ENCODE results near the gene PPP6R2. TPM values are rescaled to one million over a fixed set of nuclear protein-coding genes. Genes with fewer than 3 reads are reported as not detected.

Gene PPP6R2
- total RNA-seq, 4 donors from 2014 or later = 23.8 to 86.3 (median 37.0) TPM

DNA sequence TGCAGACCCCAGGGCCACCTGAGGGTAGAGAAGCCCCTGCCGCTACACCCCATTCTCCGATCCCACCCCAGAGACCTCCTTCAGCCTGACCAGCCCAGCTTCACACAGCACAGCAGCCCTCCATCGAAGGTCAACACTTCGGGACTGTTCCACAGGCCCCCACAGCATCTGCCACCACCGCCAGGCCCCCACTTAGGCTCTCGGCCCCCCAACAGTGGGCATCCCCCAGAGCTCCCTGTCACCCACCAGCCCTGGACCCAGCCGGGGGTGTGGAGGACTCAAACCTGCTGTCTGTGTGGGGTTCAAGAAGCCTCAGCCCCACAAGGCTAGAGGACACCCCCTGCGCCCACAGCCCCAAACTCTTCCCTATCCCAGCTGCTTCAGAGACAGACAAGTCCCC lies 125.5 kb downstream of the PPP6R2 start:
- no peak for TF ChIP-seq CTCF (IDR thresholded peaks at IDR 0.05; ENCODE audit: low read depth)

DNA sequence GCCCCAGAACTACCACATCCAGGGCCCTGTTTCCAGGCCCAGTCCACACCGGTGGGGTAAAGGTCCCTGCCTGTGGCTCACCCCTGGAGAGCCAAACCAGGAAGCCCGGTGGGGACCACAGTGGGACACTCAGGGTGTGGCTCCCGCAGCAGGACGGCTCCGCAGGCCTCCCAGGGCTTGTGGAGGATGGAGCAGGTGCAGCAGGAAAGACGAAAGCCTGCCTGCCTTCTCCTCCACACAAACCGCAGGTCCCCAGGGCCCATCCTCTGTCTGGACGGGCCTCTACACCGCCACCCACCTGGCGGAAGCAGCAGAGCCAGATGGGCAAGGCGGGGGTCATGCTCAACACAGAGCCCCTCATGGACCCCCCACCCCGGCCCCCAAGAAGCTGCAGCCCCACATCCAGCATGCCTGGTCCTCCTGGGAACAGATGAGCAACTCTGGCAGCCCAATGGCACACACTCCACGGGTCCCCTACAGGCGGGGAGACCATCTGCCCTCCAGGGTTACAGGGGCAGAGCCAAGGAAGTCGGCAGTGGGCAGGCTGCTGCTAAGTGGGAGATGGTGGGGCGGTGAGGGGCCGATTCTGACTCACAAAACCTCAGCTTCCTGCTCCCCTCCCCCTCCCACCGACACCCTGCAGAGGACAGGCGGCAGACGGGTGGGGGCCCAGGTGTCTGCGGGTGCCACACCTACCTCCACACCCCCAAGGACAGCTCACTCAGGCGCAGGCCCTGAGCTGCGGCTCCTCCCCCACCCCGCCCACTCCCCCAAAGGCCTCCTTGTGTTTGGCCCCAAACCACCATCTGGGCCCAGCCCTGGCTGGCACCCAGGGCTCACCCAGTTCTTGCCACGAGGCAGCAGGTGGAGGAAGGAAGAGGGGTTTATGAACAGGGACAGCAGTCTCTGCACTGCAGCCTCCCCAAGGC lies 126.5 kb downstream of the PPP6R2 start:
- TF ChIP-seq CTCF (IDR thresholded peaks at IDR 0.05; ENCODE audit: low read depth) = no peak

GRCh38 chr22:50470491-50470890 lies 127.4 kb downstream of the PPP6R2 start:
- no peak for TF ChIP-seq CTCF (IDR thresholded peaks at IDR 0.05; ENCODE audit: low read depth)

DNA sequence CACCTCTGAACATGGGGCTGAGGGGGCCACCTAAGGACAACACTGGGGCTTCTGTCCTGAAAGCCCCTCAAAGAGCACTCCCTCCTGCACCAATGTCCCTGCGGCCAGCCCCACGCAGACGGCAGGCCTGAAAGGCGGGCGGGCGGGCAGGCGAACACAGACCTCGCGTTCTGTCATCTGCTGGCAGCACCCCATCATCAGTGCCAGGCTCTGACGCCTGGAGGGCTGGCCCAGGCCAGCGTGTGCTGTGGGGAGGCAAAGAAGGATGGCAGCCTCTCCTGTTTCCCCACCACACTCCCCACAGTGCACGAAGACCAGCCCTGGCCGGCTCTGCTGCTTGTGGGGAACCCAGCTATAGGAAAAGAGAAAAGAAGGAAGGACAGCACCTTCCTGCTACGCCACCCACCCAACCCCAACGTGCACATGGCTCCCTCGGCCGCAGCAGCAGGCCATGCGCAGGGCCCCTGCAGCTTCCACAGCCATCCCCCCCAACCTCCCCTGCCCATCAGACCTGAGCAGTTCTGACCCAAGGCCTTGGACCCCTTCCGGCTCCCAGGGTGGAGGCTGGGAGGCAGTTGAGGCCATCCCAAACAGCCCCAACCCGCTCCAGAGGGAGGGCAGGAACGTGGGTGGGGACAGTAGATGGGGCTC lies 128.2 kb downstream of the PPP6R2 start:
- no peak for TF ChIP-seq CTCF (IDR thresholded peaks at IDR 0.05; ENCODE audit: low read depth)

- no peak for TF ChIP-seq CTCF (IDR thresholded peaks at IDR 0.05; ENCODE audit: low read depth)
Measured at GRCh38 chr22:50471962-50472361, 128.8 kb downstream of the PPP6R2 start.

DNA sequence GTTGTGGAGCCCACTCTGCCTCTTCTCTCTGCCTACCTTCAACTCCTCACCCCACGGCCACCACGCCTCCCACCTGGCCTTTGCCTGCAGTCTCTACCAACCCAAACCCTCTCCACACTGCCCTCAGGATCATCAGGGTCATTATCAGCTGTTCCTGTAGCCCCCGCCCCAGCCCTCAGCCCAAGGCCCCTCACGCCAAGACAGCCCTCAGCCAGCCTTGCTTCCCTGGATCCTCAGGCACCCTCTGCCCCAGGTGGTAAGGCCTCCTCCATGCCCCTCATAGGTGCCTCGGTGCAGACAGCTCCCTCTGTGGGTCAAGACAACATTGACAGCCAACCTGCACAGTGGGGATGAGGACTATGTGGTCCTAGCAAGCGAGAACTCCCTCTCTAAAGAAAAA lies 130.0 kb downstream of the PPP6R2 start:
- TF ChIP-seq CTCF (IDR thresholded peaks at IDR 0.05; ENCODE audit: low read depth) = no peak

All from subcutaneous adipose tissue (tissue), 4 donors.